H4 (cell line): Measurements from ENCODE around the gene AFAP1L2. TPM values are rescaled to one million over a fixed set of nuclear protein-coding genes. Genes with fewer than 3 reads are reported as not detected.

Experiments
- total RNA-seq: library from RNA; depleted of rRNA; stranded (reverse); fragments of >200 nt; shearing (Covaris generic); gene quantifications from 2 replicates; pipeline ENCODE4 v1.2.3, GENCODE V29; 2014; rRNA removed

AFAP1L2 gene
- total RNA-seq, 1 experiment from 2014 or later, result 1.3 TPM

Other genes with a start within 250 kb of the AFAP1L2 start
- gene CCDC186, start 230.3 kb downstream of the AFAP1L2 start, total RNA-seq, result 3.0 and 7.2 TPM in 2 replicates
- gene TDRD1, start 225.1 kb downstream of the AFAP1L2 start, total RNA-seq, result not detected in 2 replicates
- not detected in 2 replicates for gene VWA2, start 165.2 kb downstream of the AFAP1L2 start, total RNA-seq